ENCODE results near the gene ABCG4.
A peak's percentile ranks its signal among the peaks of the same experiment; 100 is the strongest.
"Not testable (repeated sequence)": the region's sequence is repeated elsewhere in the genome, so short reads cannot be mapped to it uniquely, and the experiment has no call there.

The ABCG4 gene

DNA sequence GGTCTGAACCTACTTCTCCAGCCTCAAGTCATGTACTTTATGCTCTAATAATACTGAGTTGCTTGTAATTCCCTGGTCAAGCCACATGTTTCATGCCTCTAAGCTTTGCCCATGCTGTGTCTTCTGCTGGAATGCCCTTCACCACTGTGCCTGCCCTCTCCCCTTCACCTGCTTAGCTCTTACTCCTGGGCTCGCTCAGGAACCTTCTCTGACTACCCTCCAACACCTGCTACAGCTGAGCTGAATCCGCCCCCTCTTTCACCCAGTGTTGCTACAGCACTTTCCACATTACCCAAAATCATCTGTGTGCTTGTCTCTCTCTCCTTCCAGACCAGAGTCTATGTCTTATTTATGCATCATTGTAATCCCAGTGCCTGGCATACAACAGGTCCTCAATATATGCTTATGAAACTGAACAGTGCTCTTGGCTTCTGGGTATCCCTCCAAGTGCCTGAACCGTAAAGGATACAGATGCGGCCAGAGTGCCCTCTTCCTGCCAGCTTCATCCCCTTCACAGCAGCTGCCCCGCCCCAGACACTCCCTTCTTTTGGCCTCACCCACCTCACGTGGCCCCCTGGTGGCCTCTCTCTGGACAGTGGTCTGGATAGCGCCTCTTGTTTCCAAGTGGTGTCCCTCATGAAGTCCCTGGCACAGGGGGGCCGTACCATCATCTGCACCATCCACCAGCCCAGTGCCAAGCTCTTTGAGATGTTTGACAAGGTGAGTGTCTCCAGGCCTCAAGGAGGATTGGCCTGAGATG is 7.1 kb downstream of the ABCG4 start:
- DNase-seq, result no peak

DNA sequence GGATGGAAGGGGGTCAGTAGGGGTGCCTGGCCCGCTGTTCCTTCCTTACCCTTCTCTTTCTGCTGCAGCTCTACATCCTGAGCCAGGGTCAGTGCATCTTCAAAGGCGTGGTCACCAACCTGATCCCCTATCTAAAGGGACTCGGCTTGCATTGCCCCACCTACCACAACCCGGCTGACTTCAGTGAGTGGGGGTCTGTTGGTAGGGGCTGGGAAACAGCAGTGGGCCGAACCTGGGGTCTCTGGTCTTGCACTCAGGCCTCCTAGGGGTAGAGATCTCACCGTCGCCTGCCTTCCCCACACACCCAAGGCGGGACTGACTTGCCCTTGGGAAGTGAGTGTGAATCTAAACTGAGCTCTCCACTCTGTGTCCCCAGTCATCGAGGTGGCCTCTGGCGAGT is 7.6 kb downstream of the ABCG4 start:
- no peak for DNase-seq

DNA sequence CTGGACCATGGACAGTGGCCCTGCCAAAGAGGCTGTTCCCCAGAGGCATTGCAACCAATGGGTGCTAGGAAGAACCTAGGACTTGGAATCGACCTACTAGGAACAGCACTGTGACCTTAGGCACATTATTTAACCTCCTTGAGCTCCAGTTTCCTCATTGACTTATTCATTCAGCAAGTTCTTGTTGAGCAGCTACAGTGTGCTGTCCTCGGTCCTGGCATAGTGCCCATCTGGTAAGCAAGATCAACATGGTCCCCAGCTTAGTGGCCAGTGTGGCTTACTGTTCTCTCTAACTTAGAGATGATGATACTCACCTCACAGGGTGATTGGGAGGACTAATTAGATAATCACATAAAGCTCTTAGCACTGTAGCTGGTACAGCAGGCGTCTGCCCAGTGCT is 8.2 kb downstream of the ABCG4 start:
- DNase-seq, result no peak

DNA sequence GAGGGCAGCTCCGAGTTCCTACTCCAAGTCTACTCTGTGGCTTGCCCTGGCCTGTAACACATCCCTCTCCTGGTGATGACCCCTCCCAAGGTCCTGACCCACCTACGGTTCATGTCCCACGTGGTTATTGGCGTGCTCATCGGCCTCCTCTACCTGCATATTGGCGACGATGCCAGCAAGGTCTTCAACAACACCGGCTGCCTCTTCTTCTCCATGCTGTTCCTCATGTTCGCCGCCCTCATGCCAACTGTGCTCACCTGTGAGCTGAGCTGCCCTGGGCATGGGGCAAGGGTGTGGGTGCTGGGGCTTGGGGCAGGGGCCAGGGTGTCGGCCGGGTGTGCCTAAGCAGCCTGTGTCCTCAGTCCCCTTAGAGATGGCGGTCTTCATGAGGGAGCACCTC is 9.6 kb downstream of the ABCG4 start:
- DNase-seq, result no peak

DNA sequence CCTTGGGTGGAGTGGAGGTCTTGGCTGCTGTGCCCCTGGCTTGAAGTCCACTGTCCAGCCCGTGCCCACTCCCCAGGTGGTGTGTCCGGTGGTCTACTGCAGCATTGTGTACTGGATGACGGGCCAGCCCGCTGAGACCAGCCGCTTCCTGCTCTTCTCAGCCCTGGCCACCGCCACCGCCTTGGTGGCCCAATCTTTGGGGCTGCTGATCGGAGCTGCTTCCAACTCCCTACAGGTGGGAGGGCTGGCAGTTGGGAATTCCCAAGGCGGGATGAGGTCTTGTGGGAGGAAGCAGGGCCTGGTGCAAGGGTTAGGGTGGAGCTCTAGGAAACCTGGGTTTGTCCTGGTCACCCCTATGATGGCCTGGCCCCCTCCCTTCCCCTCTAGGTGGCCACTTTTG is 11.3 kb downstream of the ABCG4 start:
- no peak for DNase-seq

DNA sequence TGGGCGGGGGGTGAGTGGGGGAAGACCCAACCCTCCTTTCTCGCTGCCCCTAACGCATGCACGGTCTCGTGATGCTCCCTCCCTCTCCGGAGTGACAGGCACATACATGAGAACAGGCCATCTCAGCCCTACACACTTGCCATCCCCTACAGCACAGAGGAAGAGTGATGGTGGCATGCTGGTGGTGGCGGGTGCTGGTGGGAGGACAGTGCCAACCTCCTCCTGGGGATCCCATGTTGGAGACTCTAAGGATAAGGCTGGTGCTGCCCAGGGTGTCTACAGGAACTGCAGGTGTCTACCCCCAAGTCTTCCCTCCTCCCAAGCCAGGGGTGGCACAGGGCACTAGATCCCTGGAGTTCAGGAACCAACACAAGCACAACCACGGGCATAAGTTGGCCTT is 13.0 kb downstream of the ABCG4 start:
- no peak for DNase-seq

DNA sequence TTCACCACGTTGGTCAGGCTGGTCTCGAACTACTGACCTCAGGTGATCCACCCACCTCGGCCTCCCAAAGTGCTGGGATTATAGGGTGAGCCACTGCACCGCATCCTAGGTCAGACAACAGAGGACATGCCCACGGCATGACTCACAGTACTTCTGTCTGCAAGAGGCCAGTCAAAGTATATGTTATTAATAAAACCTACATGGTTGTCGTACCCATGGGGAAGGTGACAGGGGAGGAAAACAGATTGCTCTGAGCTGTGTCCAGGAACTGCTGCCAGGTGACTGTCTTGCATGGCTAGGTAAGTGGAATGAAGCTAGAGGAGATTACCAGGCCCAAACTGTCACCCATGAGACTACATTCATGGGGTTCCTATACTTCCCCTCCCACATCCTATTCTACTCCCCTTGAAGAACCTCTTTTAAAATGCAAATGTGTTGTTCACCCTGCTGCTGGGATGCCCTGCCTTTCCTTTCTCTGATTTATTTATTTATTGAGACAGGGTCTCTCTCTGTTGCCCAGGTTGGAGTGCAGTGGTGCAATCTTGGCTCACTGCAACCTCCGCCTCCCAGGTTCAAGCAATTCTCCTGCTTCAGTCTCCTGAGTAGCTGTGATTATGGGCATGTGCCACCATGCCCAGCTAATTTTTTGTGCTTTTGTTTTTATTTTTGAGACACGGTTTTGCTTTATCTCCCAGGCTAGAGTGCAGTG is 17.7 kb downstream of the ABCG4 start:
- DNase-seq, result no peak

DNA sequence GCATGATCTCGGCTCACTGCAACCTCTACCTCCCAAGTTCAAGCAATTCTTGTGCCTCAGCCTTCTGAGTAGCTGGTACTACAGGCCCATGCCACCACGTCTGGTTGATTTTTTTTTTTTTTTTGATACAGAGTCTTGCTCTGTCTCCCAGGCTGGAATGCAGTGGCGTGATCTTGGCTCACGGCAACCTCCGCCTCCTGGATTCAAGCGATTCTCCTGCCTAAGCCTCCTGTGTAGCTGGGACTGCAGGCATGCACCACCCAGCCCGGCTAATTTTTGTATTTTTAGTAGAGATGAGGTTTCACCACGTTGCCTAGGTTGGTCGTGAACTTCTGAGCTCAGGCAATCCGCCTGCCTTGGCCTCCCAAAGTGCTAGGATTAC is 18.2 kb downstream of the ABCG4 start:
- not testable (repeated sequence) for DNase-seq

DNA sequence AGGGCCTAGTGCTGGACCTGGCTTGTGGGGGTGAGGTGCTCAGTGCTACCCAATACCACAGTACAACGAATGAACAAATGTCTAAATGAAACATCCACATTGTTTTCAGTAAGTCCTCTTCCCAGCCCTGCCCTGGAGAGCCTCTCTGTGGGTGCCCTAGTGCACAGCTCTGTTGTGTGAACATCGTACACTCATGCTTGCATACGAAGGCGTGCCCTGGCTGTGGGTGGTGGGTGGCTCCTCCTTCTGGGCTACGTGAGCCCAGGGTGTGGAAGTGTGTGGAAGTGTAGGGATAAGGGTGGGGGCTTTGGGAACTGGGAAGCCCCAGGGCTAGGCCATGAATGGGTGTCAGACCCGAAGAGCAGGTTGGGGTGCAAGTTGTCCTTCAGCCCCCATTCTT is 19.1 kb downstream of the ABCG4 start:
- no peak for DNase-seq

DNA sequence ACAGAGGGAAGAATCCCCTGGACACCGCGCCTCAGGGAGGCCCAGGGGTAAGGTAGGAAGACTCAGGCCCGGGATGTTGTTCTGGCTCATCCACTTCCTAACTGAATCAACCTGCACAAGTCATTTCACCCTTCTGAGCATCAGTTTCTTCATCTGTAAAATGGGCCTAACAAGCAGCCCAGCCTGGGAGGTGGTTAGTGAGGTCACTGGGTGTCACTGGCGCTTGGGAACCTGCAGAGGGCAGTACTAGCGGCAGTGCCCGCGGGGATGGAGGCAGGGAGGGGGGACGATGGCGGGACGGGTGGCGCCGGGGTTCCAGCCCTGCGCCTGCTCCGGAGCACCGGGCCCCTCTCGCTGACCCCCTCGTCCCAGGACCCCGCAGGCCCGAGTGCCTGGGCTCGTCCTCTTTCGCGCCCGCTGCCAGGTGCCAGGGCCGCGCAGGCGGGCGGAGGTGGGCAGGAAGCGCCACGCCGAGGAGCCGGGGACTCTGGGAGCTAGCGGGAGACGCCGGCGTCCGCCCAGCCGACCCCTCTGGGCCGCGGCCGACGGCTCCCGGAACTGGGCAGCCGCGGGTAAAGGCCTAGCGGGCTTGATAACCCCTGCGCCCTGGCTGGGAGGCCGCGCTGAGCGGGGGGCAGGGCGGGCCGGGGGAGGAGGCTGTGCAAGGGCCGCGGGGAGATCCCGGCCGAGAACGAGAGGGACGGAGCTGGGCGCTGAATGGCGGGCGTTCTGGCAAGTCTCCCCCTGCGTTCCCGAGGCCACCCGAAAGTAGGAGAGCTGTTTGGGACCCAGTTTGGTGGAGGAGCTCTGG is 19.8 kb downstream of the ABCG4 start, which contains the start of gene NLRX1:
Gene NLRX1, plus strand, starts transcription at position 255 of the 811 bp plus-strand sequence. CDS start 2,679 bp downstream, outside the sequence.
- peak; percentile 21 to 40 for DNase-seq

DNA sequence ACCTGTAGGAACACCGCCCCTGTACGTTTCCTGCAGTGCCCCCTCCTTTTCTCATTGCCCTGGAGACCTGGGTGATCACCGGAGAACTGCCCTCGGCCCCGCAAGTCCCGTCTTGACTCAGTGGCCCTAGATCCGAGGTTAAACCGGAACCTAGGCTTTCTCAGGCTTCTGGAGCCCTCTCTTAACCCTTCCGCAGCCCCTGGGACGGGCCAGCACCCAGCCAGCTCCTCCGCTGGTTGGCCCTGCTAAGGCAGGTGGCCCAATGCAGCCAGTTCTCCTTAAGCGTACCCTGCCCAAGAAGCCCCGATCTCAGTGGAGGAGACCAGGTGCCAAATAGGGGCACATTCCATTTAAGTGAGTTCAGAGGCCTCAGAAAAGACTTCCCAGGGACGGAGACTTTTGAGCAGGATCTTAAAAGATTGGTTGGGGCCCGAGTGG is 20.4 kb downstream of the ABCG4 start:
- DNase-seq, result no peak

DNA sequence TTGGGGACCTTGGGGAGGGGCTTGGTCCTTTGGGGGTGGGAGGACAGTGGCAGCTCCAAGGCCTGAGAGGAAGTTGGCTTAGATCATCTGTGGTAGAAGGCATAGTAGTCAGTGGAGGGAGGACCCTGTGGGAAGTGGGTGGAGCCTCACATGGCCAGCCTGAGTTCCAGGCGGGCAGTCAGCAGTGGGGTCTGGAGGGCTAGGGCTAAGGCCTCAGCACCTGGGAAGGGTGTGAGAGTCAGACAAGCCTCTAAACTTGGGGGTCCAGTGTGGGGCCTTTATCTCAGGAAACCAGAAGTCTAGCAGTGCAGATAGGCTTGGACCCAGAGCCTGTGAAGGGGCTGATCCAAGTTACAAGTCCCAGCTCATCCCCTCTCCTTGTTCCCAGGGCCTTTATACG is 23.7 kb downstream of the ABCG4 start:
- DNase-seq, result no peak

DNA sequence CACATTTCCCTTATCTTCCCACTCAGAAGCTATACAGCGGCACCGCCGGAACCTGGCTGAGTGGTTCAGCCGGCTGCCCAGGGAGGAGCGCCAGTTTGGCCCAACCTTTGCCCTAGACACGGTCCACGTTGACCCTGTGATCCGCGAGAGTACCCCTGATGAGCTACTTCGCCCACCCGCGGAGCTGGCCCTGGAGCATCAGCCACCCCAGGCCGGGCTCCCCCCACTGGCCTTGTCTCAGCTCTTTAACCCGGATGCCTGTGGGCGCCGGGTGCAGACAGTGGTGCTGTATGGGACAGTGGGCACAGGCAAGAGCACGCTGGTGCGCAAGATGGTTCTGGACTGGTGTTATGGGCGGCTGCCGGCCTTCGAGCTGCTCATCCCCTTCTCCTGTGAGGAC is 24.6 kb downstream of the ABCG4 start:
- no peak for DNase-seq

DNA sequence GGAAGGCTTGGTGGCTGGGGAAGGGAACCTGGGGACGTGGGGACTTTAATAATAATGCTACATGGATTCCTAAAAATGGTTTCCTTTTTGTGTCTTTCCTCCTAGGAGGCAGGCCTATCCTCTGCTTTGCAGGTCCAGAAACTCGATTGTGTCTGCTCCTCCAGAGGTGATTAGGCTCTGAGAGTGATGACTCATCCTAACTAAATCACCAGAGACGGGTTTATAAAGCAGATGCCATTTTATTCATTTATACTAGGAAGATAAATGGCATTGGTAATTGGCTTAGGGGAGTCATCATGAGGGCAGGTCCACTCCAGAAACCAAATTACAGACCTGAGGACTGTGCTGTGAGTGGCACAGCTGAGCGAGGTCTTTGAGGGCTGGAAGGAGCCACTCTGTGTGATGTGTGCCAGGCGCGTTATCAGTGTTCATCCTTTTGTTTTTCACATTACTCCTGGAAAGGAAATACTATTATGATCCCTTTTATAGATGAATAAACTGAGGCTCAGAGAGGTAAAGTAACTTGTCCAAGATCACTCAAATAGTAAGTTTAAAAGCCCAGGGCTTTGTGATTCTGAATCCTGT is 26.7 kb downstream of the ABCG4 start:
- DNase-seq, result no peak

DNA sequence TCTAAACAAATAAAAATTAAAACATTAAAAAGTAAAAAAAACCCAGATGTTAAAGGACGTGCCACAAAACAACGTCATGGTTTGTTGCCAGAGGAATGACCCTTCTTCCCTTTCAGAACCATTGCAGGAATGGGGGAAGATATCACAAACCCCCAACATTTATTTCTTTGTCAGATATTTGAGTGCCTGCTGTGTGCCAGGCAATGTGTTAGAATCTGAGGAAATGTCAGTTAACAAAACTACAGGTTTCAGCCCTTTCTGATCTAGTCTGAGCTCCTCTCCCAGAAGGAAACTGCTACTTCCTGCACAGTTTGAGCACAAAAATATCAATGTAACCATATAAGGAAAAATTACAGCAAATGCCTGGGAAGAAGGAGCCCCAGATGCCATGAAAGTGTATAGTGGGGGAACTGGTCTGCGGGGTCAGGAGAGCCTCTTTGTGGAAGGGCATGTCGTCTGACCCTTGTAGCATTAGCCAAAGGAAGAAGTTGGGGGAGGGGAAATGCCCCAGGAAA is 29.4 kb downstream of the ABCG4 start:
- DNase-seq, result no peak

DNA sequence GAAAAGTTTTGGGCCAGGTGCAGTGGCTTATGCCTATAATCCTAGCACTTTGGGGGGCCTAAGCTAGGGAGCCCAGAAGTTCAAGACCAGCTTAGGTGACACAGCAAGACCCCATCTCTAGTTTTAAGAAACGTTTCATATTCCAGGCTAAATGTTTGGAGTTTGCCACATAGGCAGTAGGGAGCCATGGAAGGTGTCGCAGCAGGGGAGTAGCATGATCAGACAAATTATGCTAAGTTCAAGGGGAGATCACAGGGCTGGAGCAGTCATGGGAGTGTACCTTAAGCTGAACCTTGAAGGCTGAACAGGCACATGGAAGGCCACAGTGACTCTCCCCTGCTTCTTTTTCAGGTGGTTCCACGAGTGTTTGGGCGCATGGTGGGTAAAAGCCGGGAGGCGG is 30.5 kb downstream of the ABCG4 start:
- no peak for DNase-seq

DNA sequence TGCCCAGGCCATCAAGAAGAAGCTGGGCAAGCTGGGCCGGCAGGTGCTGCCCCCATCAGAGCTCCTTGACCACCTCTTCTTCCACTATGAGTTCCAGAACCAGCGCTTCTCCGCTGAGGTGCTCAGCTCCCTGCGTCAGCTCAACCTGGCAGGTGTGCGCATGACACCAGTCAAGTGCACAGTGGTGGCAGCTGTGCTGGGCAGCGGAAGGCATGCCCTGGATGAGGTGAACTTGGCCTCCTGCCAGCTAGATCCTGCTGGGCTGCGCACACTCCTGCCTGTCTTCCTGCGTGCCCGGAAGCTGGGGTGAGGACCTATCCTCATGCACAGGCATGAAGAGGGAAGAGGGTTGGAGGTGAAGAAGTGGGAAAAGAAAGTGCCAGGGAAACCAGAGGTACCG is 31.1 kb downstream of the ABCG4 start:
- peak; percentile 71 to 78 for DNase-seq

DNA sequence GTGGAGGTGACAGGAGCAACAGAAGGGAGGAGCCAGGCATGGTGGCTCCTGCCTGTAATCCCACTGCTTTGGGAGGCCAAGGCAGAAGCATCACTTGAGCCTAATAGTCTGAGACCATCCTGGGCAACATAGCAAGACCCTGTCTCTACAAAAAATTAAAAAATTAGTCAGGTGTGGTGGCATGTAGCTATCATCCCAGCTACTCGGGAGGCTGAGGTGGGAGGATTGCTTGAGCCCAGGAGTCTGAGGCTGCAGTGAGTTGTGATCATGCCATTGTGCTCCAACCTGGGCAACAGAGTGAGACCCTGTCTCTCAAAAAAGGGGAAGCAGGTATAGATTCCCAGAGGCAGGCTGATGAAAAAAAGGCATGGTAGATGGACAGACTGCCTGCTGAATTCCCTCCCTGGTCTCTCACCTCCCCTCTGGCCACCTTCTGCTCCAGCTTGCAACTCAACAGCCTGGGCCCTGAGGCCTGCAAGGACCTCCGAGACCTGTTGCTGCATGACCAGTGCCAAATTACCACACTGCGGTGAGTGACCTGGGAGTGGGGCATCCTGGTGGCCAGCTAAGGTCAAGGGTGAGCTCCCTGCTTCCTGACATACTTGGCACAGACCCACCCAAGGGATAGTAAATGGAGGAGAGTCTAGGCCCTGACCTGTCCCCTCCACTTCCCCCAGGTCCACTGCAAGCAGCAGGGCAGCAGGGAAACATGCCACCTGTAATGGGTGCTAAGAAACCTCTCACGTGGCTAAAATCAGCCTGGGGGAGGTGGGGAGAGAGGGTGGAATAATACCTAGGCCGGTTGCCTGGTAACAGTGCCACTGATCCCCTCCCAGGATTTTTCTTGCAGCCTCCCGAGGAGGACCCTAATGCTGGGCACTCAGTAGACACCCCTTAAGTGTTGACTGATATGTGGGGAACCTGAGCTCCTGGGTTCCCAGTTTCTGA is 32.2 kb downstream of the ABCG4 start:
- no peak for DNase-seq

DNA sequence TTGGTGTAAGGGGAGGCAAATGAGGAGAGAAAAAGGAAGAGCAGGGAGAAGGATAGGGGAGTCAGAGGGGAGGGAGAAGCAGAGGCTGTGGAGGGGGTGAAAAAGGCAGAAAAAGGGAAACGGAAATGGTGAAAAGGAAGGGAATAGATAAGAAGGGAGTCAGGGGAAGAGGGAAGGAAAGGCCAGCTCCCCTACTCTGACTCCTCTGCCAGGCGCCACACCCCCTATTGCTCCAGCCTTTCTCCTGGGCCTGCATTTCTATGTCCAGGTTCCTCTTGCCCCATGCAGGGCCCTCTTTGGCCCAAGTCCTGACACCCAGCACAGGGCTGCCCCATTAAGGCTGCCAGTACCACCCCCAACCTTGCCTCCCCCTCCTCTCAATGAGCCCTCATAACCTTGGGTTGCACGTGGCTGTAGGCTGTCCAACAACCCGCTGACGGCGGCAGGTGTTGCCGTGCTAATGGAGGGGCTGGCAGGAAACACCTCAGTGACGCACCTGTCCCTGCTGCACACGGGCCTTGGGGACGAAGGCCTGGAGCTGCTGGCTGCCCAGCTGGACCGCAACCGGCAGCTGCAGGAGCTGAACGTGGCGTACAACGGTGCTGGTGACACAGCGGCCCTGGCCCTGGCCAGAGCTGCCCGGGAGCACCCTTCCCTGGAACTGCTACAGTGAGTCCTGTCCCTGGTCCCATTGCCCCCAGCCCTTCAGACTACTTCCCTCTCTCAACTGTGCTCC is 33.0 kb downstream of the ABCG4 start:
- no peak for DNase-seq

DNA sequence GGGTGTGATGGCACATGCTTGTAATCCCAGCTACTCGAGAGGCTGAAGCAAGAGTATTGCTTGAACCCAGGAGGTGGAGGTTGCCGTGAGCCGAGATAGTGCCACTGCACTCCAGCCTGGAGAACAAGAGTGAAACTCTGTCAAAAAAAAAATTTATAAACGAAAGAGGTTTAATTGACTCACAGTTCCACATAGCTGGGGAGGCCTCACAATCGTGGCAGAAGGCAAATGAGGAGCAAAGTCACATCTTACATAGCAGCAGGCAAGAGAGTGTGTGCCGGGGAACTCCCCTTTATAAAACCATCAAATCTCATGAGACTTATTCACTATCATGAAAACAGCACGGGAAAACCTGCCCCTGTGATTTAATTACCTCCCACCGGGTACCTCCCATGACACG is 35.5 kb downstream of the ABCG4 start:
- not testable (repeated sequence) for DNase-seq

DNA sequence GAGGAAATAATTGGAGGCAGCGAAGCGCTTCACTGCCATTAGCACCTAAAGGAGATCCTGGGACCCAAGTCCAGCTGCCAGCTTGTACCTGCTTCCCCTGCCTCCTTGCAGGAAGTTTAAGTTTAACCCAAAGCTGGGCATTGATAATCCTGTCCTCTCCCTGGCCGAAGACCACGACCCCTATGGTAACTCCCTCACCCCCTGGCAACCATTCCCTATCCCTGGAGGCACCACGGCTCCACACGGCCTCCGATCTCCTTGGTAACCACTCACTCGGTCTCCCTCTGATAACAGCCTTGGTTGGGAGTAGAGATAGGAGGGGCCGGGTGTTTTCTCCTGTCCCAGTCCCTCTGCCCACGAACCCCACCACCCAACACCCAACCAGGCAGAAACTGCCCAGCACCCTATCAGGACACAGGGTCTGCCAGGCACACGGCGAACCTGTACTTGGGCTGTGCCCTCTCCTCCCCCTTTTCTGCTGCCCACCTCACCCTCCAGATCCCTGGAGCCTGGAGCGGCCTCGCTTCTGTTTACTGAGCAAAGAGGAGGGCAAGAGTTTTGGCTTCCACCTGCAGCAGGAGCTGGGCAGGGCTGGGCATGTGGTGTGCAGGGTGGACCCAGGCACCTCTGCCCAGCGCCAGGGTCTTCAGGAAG is 37.3 kb downstream of the ABCG4 start:
- no peak for DNase-seq
